Measurements from ENCODE around the gene RIPK1. TPM values are rescaled to one million over a fixed set of nuclear protein-coding genes. Genes with fewer than 3 reads are reported as not detected.
"Not testable (repeated sequence)": the region's sequence is repeated elsewhere in the genome, so short reads cannot be mapped to it uniquely, and the experiment has no call there.

The RIPK1 gene
- total and polyA plus RNA-seq, 9 of the 15 experiments (the other 6 are each of a cell fraction or from before 2014, with no cell fraction given): 3.8 to 24.9 (median 17.7) TPM

- H4K20me1 ChIP-seq (replicated peaks; ENCODE audit: control insufficient read depth, insufficient read depth, low read length); H3K4me2 ChIP-seq (ENCODE audit: insufficient read depth, low read length); H3K27ac ChIP-seq (ENCODE audit: extremely low read depth, low read depth, low read length); in situ Hi-C loops (cut with MboI); H3K9ac ChIP-seq (ENCODE audit: insufficient read depth in 1 of 2, low read depth in 2 of 2, low read length in 2 of 2); H3K4me3 ChIP-seq; FAIRE-seq; intact Hi-C loops (cut with micrococcal nuclease); H2AFZ ChIP-seq (ENCODE audit: low read depth, low read length); ATAC-seq; H3K9me1 ChIP-seq (ENCODE audit: control insufficient read depth, insufficient read depth, low read length); H3K27me3 ChIP-seq (ENCODE audit: control insufficient read depth in 2 of 2, insufficient read depth in 2 of 2, low read length in 2 of 2); DNase-seq (ENCODE audit: extremely low read depth in 1 of 4, low spot score in 3 of 4); CTCF ChIA-PET (ENCODE audit: low intra/inter-chr PET ratio); BruUV-seq (replicated peaks); H3K4me1 ChIP-seq (replicated peaks in 1 of 2; ENCODE audit: control insufficient read depth in 2 of 2, insufficient read depth in 2 of 2, low read length in 2 of 2); H3K9me3 ChIP-seq (replicated peaks; ENCODE audit: control insufficient read depth, insufficient read depth, low read depth, low read length): not testable (repeated sequence)
- WGBS (ENCODE audit: insufficient coverage, low coverage, missing lambda C conversion rate): 94% methylated on average over 8 of the region's 8 CpGs
- peaks cover 25% of the 10 kb centered on the region for H3K79me2 ChIP-seq (ENCODE audit: control insufficient read depth, insufficient read depth, low read length)
- POLR2A ChIA-PET: interaction anchor here (1.2 kb wide), 1 partner anchor 10 kb away, joined by 7 read pairs; the partner anchor contains the start of gene RIPK1
- H3K36me3 ChIP-seq (ENCODE audit: control insufficient read depth, insufficient read depth, low read length): peaks cover 72% of the 10 kb centered on the region
Observed at GRCh38 chr6:3078952-3079351, 10.7 kb downstream of the RIPK1 start.

GRCh38 chr6:3079682-3080081, 11.4 kb downstream of the RIPK1 start:
- H3K4me1 ChIP-seq (replicated peaks in 1 of 2; ENCODE audit: control insufficient read depth in 2 of 2, insufficient read depth in 2 of 2, low read length in 2 of 2): no peaks in the 10 kb centered on the region
- DNase-seq (ENCODE audit: extremely low read depth in 1 of 4, low spot score in 3 of 4): peak in 1 of 4 experiments; percentile 11
- H3K9me1 ChIP-seq (ENCODE audit: control insufficient read depth, insufficient read depth, low read length): no peaks in the 10 kb centered on the region
- intact Hi-C loops (cut with micrococcal nuclease) (no loop called here), in situ Hi-C loops (cut with MboI) (no loop called here)
- ATAC-seq: no peak
- H3K79me2 ChIP-seq (ENCODE audit: control insufficient read depth, insufficient read depth, low read length): peaks cover 19% of the 10 kb centered on the region
- POLR2A ChIA-PET: interaction anchor here (1.2 kb wide), 1 partner anchor 11 kb away, joined by 7 read pairs; the partner anchor contains the start of gene RIPK1
- no peak overlapping the region for H3K9ac ChIP-seq (ENCODE audit: insufficient read depth in 1 of 2, low read depth in 2 of 2, low read length in 2 of 2)
- H3K27me3 ChIP-seq (ENCODE audit: control insufficient read depth in 2 of 2, insufficient read depth in 2 of 2, low read length in 2 of 2): no peaks in the 10 kb centered on the region
- WGBS (ENCODE audit: insufficient coverage, low coverage, missing lambda C conversion rate): 90% methylated on average over 1 of the region's 1 CpG
- H2AFZ ChIP-seq (ENCODE audit: low read depth, low read length): no peak overlapping the region
- BruUV-seq (replicated peaks): no TSS peak
- H3K27ac ChIP-seq (ENCODE audit: extremely low read depth, low read depth, low read length): no peak overlapping the region
- CTCF ChIA-PET (ENCODE audit: low intra/inter-chr PET ratio): no interaction called here
- FAIRE-seq: no peak
- H3K36me3 ChIP-seq (ENCODE audit: control insufficient read depth, insufficient read depth, low read length): peaks cover 74% of the 10 kb centered on the region
- no peak overlapping the region for H3K4me2 ChIP-seq (ENCODE audit: insufficient read depth, low read length)
- no peak for TF ChIP-seq ZNF445 (CRISPR knock-in tag; IDR thresholded peaks at IDR 0.05; ENCODE audit: low read depth)
- no peak for TF ChIP-seq GABPB1 (CRISPR knock-in tag; IDR thresholded peaks at IDR 0.05)
- TF ChIP-seq CEBPB (tag; IDR thresholded peaks at IDR 0.05): peak; percentile 44; the same call in 1 of the 2 replicates
- H3K9me3 ChIP-seq (replicated peaks; ENCODE audit: control insufficient read depth, insufficient read depth, low read depth, low read length): no peaks in the 10 kb centered on the region
- no peak overlapping the region for H3K4me3 ChIP-seq
- H4K20me1 ChIP-seq (replicated peaks; ENCODE audit: control insufficient read depth, insufficient read depth, low read length): no peaks in the 10 kb centered on the region
